SK-N-SH treated with all-trans-retinoic acid at 6 μM for 48 hours (cell line): ENCODE data around the gene NR5A2.
A peak's percentile ranks its signal among the peaks of the same experiment; 100 is the strongest.

Source experiments
- ATAC-seq: fragments of 200-7000 bp; cut with Tn5 transposase; 3 replicates; pipeline ENCODE4 v1.9.1; 2020; ENCODE audit warnings: mild to moderate bottlenecking, moderate library complexity
- ARNTL ChIP-seq: fragments of 450-650 bp; formaldehyde crosslinking; IDR thresholded peaks from 2 replicates; pipeline ENCODE4 v1.5.0; 2020; ENCODE audit warnings: low read depth, mild to moderate bottlenecking, moderate library complexity, borderline replicate concordance
- BACH2 ChIP-seq: fragments of 250-450 bp; sonication (Bioruptor Pico); IDR thresholded peaks from 2 replicates; pipeline ENCODE4 v1.9.0; 2021; ENCODE audit warnings: mild to moderate bottlenecking, borderline replicate concordance
- CSDC2 ChIP-seq: fragments of 250-450 bp; sonication (Bioruptor Pico); IDR thresholded peaks from 2 replicates; pipeline ENCODE4 v1.5.0; 2020; ENCODE audit warnings: mild to moderate bottlenecking, moderate library complexity
- CSRNP3 ChIP-seq: fragments of 250-450 bp; sonication (Bioruptor Pico); IDR thresholded peaks from 2 replicates; pipeline ENCODE4 v1.5.1; 2021; ENCODE audit warnings: mild to moderate bottlenecking, moderate library complexity
- ESRRG ChIP-seq: fragments of 250-450 bp; sonication (Bioruptor Pico); IDR thresholded peaks from 2 replicates; pipeline ENCODE4 v1.6.1; 2021; ENCODE audit warnings: mild to moderate bottlenecking
- GLIS3 ChIP-seq: fragments of 250-450 bp; sonication (Bioruptor Pico); IDR thresholded peaks from 2 replicates; pipeline ENCODE4 v1.5.0; 2020; ENCODE audit warnings: mild to moderate bottlenecking, moderate library complexity
- ISL1 ChIP-seq: fragments of 250-450 bp; sonication (Bioruptor Pico); IDR thresholded peaks from 2 replicates; pipeline ENCODE4 v2.1.2; 2022; ENCODE audit warnings: mild to moderate bottlenecking, moderate library complexity
- PATZ1 ChIP-seq: fragments of 250-450 bp; sonication (Bioruptor Pico); IDR thresholded peaks from 2 replicates; pipeline ENCODE4 v1.8.0; 2020; ENCODE audit warnings: mild to moderate bottlenecking, moderate library complexity, borderline replicate concordance
- POU6F1 ChIP-seq: fragments of 250-450 bp; sonication (Bioruptor Pico); IDR thresholded peaks from 2 replicates; pipeline ENCODE4 v1.8.0; 2021; ENCODE audit warnings: low read depth, mild to moderate bottlenecking, moderate library complexity, borderline replicate concordance
- RARB ChIP-seq: fragments of 250-450 bp; sonication (Bioruptor Pico); IDR thresholded peaks from 2 replicates; pipeline ENCODE4 v1.8.0; 2021; ENCODE audit warnings: mild to moderate bottlenecking, moderate library complexity
- SNAI2 ChIP-seq: fragments of 250-450 bp; sonication (Bioruptor Pico); IDR thresholded peaks from 2 replicates; pipeline ENCODE4 v1.5.0; 2020; ENCODE audit warnings: mild to moderate bottlenecking, moderate library complexity
- TCF4 ChIP-seq: fragments of 250-450 bp; sonication (Bioruptor Pico); IDR thresholded peaks from 2 replicates; pipeline ENCODE4 v1.8.0; 2021; ENCODE audit warnings: mild to moderate bottlenecking, moderate library complexity, borderline replicate concordance
- TOX ChIP-seq: fragments of 250-450 bp; sonication (Bioruptor Pico); IDR thresholded peaks from 2 replicates; pipeline ENCODE4 v1.8.0; 2021; ENCODE audit warnings: mild to moderate bottlenecking, moderate library complexity, borderline replicate concordance
- TSHZ2 ChIP-seq: fragments of 250-450 bp; sonication (Bioruptor Pico); IDR thresholded peaks from 2 replicates; pipeline ENCODE4 v1.5.0; 2020; ENCODE audit warnings: mild to moderate bottlenecking, moderate library complexity
- ZC3H10 ChIP-seq: fragments of 250-450 bp; sonication (Bioruptor Pico); IDR thresholded peaks from 2 replicates; pipeline ENCODE4 v1.5.1; 2021; ENCODE audit warnings: mild to moderate bottlenecking, moderate library complexity
- ZFP3 ChIP-seq: fragments of 250-450 bp; sonication (Bioruptor Pico); IDR thresholded peaks from 2 replicates; pipeline ENCODE4 v1.5.0; 2020; ENCODE audit warnings: mild to moderate bottlenecking, moderate library complexity
- ZFP30 ChIP-seq: fragments of 450-650 bp; formaldehyde crosslinking; IDR thresholded peaks from 2 replicates; pipeline ENCODE4 v1.5.0; 2022; ENCODE audit warnings: mild to moderate bottlenecking, moderate library complexity
- ZNF565 ChIP-seq: fragments of 450-650 bp; formaldehyde crosslinking; conservative IDR thresholded peaks from 2 replicates; pipeline ENCODE4 v1.5.0; 2020; ENCODE audit warnings: low read depth, mild to moderate bottlenecking, moderate library complexity
- ZNF70 ChIP-seq: fragments of 450-650 bp; formaldehyde crosslinking; IDR thresholded peaks from 2 replicates; pipeline ENCODE4 v1.5.0; 2020; ENCODE audit warnings: mild to moderate bottlenecking, moderate library complexity
- ZNF8 ChIP-seq: fragments of 450-650 bp; formaldehyde crosslinking; IDR thresholded peaks from 2 replicates; pipeline ENCODE4 v1.5.0; 2020; ENCODE audit warnings: mild to moderate bottlenecking, moderate library complexity

NR5A2 gene

GRCh38 chr1:200037501-200037900 lies 10.0 kb downstream of the NR5A2 start (continued):
- TF ChIP-seq TSHZ2 (CRISPR knock-in tag) (no peak), BACH2 (no peak), ZNF8 (no peak), TOX (no peak)
- TF ChIP-seq, all 23 proteins: peak for 0

GRCh38 chr1:200037904-200038303 lies 10.4 kb downstream of the NR5A2 start:
- no peak for ATAC-seq
- TF ChIP-seq ZNF8, result no peak
- no peak for TF ChIP-seq ZNF565
- no peak for TF ChIP-seq CSDC2
- no peak for TF ChIP-seq CSRNP3 (CRISPR knock-in tag)
- TF ChIP-seq RARB, result no peak

GRCh38 chr1:200038325-200038980 lies 10.9 kb downstream of the NR5A2 start:
- ATAC-seq, result no peak; the same call in 2 of the 3 replicates
- TF ChIP-seq TSHZ2 (CRISPR knock-in tag), result no peak
- TF ChIP-seq BACH2, result no peak
- TF ChIP-seq ISL1, result no peak
- no peak for TF ChIP-seq TOX
- no peak for TF ChIP-seq ZFP30 (CRISPR knock-in tag)
- no peak for TF ChIP-seq ESRRG (CRISPR knock-in tag)
- TF ChIP-seq ZFP3 (CRISPR knock-in tag), result no peak
- no peak for TF ChIP-seq ARNTL (CRISPR knock-in tag)

- TF ChIP-seq ZC3H10 (CRISPR knock-in tag), result no peak
- TF ChIP-seq CSDC2, result no peak
- no peak for TF ChIP-seq POU6F1 (CRISPR knock-in tag)
- TF ChIP-seq TOX, result no peak
- TF ChIP-seq TCF4 (CRISPR knock-in tag), result no peak
- no peak for TF ChIP-seq CSRNP3 (CRISPR knock-in tag)
- no peak for TF ChIP-seq ZFP30 (CRISPR knock-in tag)
- no peak for TF ChIP-seq ZNF70 (CRISPR knock-in tag)
- no peak for TF ChIP-seq GLIS3
- TF ChIP-seq ZNF8, result no peak
- no peak for TF ChIP-seq BACH2
- no peak for TF ChIP-seq SNAI2
- TF ChIP-seq ZNF565, result no peak
- no peak for TF ChIP-seq PATZ1 (CRISPR knock-in tag)
- no peak for TF ChIP-seq ARNTL (CRISPR knock-in tag)
- no peak for TF ChIP-seq ESRRG (CRISPR knock-in tag)
- no peak for TF ChIP-seq RARB
- no peak for TF ChIP-seq ISL1
- ATAC-seq, result peak; percentile 66
These were observed 11.7 kb downstream of the NR5A2 start for GRCh38 chr1:200038981-200039848.
